Glomerular visceral epithelial cell (primary cell): ENCODE data around the gene ACO1.

Experiments used
- DNase-seq: peaks from one replicate; pipeline ENCODE4 v3.0.0-alpha.2; 2016; ENCODE audit errors: extremely low spot score

Gene ACO1

GRCh38 chr9:32419921-32420320, 35.5 kb downstream of the ACO1 start:
- DNase-seq = no peak

DNA sequence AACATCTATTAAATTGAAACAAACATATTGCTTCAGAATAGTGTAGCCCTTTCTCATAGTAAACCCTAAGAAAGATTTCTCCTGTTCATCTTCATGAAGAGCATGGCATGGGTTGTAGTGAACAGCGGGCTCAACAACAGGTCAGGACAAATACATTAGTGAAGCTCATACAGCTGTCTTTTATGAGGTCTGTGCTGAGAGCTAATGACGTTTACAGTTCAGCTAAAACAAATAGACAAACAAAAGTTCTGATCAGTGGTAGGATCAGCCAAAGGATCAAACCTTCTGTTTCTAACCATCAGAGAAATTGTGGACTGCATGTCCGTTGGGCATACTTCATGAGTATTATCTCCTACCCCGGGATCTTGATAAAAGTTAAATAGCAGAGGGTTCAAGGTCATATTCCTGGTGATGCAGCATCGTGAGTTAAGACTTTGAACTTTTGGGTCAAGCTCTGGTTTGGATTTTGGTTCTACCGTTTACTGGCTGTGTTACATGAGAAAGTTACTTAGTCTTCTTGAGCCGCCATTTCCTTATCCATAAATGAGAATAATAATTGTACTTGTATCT, 37.9 kb downstream of the ACO1 start:
- no peak for DNase-seq

- DNase-seq = peak; percentile 70
Measured at GRCh38 chr9:32423371-32423770, 38.9 kb downstream of the ACO1 start.

GRCh38 chr9:32424616-32425015, 40.2 kb downstream of the ACO1 start:
- peak; percentile 61 for DNase-seq

DNA sequence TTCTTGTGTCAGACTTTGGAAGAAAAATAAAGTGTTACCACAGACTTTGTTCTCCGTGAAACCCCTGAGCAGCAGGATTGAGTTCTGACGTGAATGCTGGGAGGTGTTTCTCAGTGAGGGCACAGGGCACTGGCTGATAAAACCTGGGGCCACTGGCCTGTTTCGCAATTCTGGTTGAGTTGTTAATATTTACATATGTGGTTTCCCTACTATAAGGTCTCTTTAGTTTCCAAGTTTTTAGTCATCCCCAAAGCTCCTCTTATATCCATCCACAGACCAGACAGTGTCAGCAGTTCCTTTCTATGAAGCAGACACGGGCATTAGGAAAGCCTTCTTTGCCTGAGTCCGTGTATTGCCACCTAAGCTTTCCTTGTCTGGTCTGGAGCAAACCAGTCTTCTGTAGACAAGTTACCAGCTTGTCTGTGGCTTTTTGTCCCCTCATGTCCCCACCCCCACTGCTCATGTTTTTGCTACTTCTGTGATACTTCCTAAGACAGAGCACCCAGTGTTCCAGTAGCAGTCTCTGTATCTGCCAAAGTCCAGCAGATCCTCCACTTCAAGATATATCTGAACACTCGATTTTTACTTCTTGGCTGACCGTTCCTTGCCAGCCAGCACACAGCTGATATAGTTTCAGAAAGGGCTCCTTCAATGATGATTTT, 42.0 kb downstream of the ACO1 start:
- DNase-seq = peak; percentile 96

GRCh38 chr9:32427111-32427873, 42.8 kb downstream of the ACO1 start:
- peak; percentile 48 for DNase-seq

DNA sequence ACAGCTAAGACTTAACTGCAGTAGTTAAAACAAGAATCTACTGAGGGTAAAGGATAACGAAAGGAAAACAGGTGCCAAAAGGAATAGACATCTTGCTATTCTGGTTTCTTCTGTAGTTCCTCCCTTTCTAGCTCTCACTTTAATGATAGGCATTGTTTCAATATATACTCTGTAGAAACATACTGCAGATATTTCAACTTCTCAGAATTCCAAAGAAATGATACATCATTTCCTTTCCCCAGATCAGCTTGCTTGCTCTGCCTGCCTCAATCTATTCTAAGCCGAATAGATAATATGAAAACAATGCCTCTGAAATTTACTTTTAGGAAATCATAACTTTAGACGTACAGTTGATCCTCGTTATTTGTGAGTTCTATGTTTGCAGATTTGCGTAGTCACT, 46.3 kb downstream of the ACO1 start:
- no peak for DNase-seq

GRCh38 chr9:32431196-32431595, 46.8 kb downstream of the ACO1 start:
- no peak for DNase-seq

- DNase-seq = peak; percentile 62
Measured at GRCh38 chr9:32431940-32432555, 47.6 kb downstream of the ACO1 start.

DNA sequence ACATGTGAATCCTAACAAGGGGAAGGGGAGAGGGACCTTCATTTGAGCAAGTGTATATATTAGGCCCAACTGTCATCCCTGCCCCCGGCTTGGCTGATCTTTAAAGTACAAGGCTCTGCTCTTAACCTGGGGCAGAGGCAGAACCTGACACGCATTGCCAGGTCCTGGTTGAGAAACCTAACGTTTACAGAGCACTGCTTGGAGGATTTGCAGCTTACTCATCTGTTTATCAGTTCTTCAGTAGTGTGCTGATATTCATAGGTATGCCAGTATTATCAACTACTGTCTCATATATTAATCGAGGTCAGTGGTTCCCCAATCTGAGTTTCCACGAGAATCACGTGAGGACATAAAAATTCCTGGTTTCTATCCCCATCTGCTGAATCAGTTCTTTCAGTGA, 50.4 kb downstream of the ACO1 start:
- no peak for DNase-seq

- DNase-seq = no peak
Measured at GRCh38 chr9:32441678-32442077, 57.2 kb downstream of the ACO1 start.

GRCh38 chr9:32442433-32442832, 58.0 kb downstream of the ACO1 start:
- no peak for DNase-seq

DNA sequence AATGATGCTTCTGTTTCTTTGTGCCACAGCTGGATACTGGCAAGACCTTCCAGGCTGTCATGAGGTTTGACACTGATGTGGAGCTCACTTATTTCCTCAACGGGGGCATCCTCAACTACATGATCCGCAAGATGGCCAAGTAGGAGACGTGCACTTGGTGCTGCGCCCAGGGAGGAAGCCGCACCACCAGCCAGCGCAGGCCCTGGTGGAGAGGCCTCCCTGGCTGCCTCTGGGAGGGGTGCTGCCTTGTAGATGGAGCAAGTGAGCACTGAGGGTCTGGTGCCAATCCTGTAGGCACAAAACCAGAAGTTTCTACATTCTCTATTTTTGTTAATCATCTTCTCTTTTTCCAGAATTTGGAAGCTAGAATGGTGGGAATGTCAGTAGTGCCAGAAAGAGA, 65.5 kb downstream of the ACO1 start:
- no peak for DNase-seq

GRCh38 chr9:32454280-32454679, 69.8 kb downstream of the ACO1 start:
- no peak for DNase-seq

GRCh38 chr9:32455738-32456137, 71.3 kb downstream of the ACO1 start:
- no peak for DNase-seq

DNA sequence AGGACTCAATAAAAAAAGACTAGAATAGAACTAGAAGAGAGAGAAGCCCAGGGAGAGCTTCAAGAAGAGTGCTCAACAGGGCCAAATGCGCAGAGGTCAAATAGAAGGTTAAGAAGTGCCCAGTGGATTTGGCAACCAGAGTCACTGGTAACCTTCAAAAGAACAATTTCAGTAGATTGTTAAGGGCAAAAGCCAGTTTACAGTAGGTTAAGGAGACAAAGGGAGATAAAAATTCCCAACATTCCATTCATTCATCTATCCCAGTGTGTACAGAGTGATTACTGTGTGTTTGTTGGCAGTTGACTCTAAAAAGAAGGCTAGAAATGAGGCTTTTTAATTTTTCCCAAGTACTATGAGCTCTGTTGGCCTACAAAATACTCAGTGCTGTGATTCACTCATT, 72.1 kb downstream of the ACO1 start:
- no peak for DNase-seq

- no peak for DNase-seq
Measured at GRCh38 chr9:32463500-32464293, 79.3 kb downstream of the ACO1 start.

DNA sequence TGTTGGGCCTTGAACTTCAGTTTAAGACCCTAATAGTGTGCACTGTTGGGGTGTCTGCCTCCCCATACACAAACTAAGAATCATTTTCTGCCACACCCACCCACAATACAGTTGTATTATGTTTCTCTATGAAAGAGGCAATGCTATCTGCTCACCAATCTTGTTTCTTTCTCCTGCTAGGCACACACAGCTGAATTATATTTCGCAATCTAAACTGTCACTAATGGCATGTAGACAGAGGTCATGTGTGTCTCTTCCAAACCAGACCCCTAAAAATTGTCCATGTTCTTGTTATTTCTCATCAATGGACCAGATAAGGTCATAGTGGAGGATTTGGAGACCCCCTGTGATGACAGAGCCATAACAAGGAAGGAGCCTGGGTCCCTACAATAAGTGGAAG, 84.3 kb downstream of the ACO1 start:
- no peak for DNase-seq

- DNase-seq = no peak
Measured at GRCh38 chr9:32472344-32472743, 87.9 kb downstream of the ACO1 start.

- DNase-seq = no peak
Measured at GRCh38 chr9:32483343-32483742, 98.9 kb downstream of the ACO1 start.

DNA sequence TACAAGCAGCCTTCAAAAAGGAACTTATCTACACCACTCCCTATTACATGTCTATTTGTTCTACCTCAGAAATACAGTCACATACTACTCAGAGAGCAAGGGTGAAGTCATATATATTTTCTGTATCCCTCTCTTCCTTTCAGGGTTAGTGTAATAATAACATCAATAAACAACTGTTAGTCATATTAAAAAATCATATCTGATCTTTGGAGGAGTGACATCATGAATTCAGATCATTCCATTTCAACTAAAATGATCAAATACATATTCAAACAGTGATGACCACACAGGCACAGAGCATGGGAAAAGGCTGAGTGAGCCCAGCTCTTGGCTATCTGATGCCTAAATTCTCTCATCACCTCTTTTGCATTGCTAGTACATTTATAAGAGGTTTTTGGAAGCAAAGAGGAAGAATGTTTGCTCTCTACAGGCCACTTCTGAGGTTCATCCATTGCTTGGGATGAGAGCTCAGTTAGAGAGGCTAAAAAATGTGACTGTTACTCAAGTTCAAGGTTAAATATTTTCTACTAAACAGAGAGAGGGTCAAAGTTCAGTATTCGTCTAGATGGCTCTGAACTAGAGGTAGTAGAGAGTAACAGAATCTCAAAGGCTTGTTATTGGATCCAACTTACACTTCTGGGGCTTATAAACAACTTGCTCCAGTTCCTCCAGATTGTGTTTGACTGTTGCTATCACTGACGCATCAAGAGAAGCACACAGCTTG, 102.6 kb downstream of the ACO1 start:
- no peak for DNase-seq
